ENCODE data around the gene NFATC4. TPM values are rescaled to one million over a fixed set of nuclear protein-coding genes. Genes with fewer than 3 reads are reported as not detected.

The NFATC4 gene
- total and polyA plus RNA-seq, 10 of the 15 experiments (the other 5 are each of a cell fraction or from before 2014, with no cell fraction given): 0.97 to 14.3 (median 4.9) TPM

- TF ChIP-seq POLR2AphosphoS5 (IDR thresholded peaks at IDR 0.05; ENCODE audit: low read length): no peak
- TF ChIP-seq RB1 (IDR thresholded peaks at IDR 0.05; ENCODE audit: borderline replicate concordance): 0 out of 2 replicates have a peak, but pooled peaks have one; percentile 21
- TF ChIP-seq TCF7 (IDR thresholded peaks at IDR 0.05; ENCODE audit: borderline replicate concordance): no peak
- no peak for TF ChIP-seq ZZZ3 (IDR thresholded peaks at IDR 0.05; ENCODE audit: control insufficient read depth, insufficient read length, low read depth)
- TF ChIP-seq SREBF1 (IDR thresholded peaks at IDR 0.05; ENCODE audit: low read length): no peak
- no peak for TF ChIP-seq FOXM1 (IDR thresholded peaks at IDR 0.05; ENCODE audit: low read depth, low read length)
- TF ChIP-seq E2F4 (IDR thresholded peaks at IDR 0.05; ENCODE audit: low read depth, low read length): no peak
- TF ChIP-seq NFYB (IDR thresholded peaks at IDR 0.05; ENCODE audit: insufficient read depth, low read depth, low read length): peak; percentile 87
- no peak for TF ChIP-seq ZNF207 (IDR thresholded peaks at IDR 0.05; ENCODE audit: borderline replicate concordance)
- TF ChIP-seq ZNF384 (IDR thresholded peaks at IDR 0.05; ENCODE audit: borderline replicate concordance, low read depth, low read length): peak; percentile 90
- no peak for TF ChIP-seq MTA2 (IDR thresholded peaks at IDR 0.05; ENCODE audit: low read depth)
- TF ChIP-seq ZNF687 (IDR thresholded peaks at IDR 0.05): no peak
- TF ChIP-seq NR2C1 (IDR thresholded peaks at IDR 0.05): no peak
- TF ChIP-seq POLR2A (IDR thresholded peaks at IDR 0.05; ENCODE audit: low read depth, low read length): no peak
- TF ChIP-seq IRF5 (IDR thresholded peaks at IDR 0.05; ENCODE audit: borderline replicate concordance): no peak
- TF ChIP-seq E4F1 (IDR thresholded peaks at IDR 0.05; ENCODE audit: borderline replicate concordance, partially characterized antibody): no peak
- TF ChIP-seq NFXL1 (IDR thresholded peaks at IDR 0.05; ENCODE audit: borderline replicate concordance): no peak
- TF ChIP-seq CREB1 (IDR thresholded peaks at IDR 0.05; ENCODE audit: low read depth): no peak
- peak; percentile 96 for TF ChIP-seq PKNOX1 (IDR thresholded peaks at IDR 0.05)
Measured at GRCh38 chr14:24367514-24368211, at the start of gene NFATC4 (continued).
